Cerebellar cortex (tissue), 1 donor: Measurements from ENCODE around the gene CSPG4.
"Not testable (repeated sequence)": the region's sequence is repeated elsewhere in the genome, so short reads cannot be mapped to it uniquely, and the experiment has no call there.

Source experiments
- DNase-seq: peaks from one replicate; pipeline ENCODE4 v3.0.0-alpha.2; 2015; ENCODE audit warnings: low spot score

Gene CSPG4

DNA sequence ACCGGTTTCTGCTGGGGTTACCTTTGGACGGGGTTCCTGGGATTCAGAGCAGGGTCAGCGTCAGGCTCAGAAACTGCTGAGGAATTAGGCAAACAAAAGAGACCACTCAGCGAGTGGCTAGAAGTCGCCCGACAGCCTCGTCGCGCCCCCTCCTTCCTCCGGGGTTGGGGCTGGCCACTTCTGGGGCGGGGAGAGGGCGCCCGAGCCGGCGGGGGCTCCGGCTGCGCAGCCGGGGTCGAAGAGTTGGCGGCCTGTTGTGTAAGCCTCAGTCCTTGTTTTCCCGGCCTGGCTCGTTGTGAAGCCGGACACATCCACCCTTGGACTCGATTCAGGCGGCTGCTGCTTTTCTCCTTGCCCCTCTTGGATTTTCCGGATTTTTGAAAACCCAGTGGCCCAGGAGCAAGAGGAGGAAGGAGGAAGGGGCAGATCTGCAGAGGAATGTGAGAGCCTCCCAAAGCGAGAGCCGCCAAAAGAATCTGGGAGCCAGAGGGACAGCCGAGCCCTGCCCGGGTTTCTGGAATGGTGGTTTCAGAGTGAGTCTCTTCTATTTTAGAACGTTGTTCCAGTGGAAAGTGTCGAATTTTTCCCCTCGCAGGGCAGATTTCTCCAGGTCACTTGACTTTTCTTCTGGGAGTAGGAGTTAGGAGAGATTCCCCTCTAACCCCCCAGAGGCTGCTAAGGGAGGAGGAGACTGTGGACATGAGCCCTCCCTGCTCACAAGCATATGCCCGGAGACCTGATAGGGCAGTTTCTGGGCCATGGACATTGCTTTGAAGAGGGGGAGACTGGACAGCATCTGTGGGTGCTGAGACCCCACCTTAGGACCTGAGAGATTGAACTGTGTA, 64.3 kb downstream of the CSPG4 start:
- peak; percentile 44 for DNase-seq

DNA sequence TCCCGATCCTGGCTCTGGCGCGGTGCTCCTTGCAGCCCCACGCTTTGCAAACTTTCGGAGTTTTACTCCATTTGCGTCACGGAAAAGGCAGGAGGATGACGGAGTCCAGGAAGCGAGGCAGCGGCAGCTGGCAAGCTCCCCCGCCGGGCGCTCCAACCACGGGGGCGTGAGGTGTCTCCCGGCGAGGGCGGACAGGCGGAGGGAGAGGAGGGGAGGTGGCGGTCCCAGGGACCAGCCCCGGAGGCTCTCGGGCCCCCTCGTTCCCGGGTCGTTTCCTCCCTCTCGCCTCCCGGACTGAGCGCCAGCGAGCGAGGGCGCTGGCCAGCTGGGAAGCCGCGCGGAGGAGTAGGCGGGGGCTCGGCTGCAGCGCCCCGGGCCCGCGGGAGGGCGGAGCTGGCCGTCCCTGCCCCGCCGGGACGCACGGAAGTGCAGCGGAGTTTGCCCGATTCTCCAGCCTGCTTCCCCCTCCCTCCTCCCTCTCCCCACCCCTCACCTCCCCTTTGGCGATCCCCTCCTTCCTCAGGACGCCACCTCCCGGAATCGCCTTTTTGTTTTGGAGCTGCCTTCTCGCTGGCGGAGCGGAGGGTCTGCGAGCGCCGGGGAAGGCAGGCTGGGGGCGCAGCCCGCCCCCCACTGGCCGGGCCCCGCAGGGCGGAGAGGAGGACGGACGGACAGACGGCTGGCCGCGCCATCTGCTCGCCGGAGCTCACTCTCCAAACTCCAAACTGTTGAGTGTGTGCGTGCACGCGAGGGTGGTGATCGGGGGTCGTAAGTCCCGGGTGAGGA, 65.1 kb downstream of the CSPG4 start, which contains the start of gene SNX33:
SNX33 (plus strand) TSS at position 543 of the 786 bp plus-strand sequence. CDS start 1,191 bp downstream, outside the sequence.
- DNase-seq = peak; percentile 70

GRCh38 chr15:75646944-75647364, 65.7 kb downstream of the CSPG4 start:
- DNase-seq = no peak

DNA sequence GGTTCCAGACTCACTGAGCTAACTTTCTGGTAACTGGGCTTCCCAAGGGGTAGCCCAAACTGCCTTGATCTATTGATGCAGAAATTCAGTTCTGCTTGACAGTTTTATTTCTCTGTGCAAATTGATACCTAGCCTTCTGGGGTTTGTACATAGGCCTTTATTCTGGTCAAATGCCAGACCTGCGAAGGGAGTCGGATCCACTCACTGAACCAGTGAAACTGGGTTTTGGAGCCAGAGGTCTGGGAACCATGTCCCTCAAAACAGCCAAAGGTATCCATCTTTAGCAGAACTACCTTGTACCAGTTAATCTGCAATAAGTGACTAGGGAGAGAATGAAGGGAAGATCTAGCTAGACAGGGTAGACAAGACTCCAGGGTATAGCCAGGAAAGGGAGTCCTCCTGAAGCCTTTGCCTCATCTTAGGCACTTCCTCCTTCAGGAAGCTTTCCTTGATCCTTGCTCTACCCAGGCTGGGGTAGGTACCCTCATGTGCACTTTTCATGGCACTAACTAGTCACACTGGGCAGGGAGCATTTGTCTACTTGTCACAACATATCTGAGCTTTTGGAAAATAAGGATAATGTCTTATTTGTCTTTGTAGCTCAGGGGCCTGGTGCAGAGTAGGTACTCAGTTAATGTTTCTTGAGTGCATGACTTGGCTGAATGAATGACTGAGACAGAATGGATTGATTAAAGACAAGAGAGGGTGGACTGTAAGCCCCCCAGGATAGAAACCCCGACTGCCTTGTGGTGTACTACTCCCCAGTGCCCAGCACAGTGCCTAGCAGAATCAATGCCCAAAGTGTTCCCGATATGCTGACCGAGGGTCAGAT, 66.3 kb downstream of the CSPG4 start:
- no peak for DNase-seq

GRCh38 chr15:75644376-75644775, 68.3 kb downstream of the CSPG4 start:
- DNase-seq = no peak

DNA sequence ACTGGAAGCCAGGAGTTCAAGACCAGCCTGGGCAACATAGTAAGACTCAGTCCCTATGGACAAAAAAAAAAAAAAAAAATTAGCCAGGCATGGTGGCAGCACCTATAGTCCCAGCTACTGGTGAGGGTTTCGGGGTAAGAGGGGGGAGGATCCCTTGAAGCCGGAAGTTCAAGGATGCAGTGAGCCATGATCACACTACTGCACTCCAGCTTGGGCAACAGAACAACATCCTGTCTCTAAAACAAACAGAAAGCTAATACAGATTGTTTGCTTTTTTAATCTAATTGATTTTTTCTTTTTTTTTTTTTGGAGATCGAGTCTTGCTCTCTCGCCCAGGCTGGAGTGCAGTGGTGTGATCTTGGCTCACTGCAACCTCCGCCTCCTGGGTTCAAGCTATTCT, 71.0 kb downstream of the CSPG4 start:
- DNase-seq = no peak

DNA sequence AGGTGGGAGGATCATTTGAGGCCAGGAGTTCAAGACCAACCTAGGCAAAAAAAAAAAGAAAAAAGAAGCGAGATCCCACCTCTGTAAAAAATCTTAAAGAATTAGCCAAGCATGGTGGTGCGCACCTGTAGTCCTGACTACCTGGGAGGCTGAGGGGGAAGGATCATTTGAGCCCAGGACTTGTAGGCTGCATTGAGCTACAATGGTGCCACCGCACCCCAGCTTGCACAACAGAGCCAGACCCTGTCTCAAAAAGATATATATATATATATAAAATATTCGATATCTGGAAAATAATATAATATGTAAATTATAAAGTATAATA, 71.5 kb downstream of the CSPG4 start:
- DNase-seq = no peak

- DNase-seq = peak; percentile 54
These were observed 72.0 kb downstream of the CSPG4 start for GRCh38 chr15:75640483-75641178.

DNA sequence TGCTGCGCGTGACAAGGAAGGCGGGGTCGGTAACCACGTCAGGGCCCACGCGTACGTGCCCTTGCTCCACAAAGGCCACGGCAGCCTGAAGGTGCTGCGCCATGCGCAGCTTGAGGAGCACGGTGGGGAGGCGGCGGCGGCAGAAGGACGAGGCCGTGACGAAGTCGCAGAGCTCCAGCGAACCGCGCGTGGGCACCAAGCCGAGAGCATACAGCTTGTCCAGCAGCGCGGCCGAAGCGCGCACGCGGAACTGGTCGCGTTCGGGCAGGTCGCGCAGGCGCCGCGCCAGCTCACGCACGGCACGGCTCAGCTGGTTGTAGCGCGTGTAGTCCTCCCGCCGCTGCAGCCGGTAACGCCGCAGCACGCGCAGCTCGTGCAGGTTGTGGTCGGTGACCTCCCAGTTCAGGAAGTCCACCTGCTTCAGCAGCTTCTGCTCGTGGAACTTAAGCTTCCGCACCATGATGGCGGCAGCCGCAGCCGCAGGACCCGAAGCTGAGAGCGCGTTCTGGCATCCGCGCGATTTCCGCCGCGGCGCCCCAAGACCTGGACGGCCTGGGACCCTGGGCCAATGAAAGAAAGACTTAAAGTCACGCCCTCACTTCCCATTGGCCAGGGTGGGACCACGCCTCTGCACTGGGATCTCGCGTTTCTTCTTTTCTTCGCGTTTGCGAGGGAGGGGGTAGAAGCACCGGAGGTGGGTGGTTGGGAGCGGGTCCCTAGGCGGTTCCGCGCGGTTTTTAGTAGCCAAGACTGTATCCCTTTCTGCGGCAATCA, 72.8 kb downstream of the CSPG4 start, which contains the start of gene IMP3:
IMP3 (minus strand) TSS at position 516 of the 774 bp plus-strand sequence; CDS start at position 460, 56 bp downstream.
- DNase-seq = peak; percentile 99

DNA sequence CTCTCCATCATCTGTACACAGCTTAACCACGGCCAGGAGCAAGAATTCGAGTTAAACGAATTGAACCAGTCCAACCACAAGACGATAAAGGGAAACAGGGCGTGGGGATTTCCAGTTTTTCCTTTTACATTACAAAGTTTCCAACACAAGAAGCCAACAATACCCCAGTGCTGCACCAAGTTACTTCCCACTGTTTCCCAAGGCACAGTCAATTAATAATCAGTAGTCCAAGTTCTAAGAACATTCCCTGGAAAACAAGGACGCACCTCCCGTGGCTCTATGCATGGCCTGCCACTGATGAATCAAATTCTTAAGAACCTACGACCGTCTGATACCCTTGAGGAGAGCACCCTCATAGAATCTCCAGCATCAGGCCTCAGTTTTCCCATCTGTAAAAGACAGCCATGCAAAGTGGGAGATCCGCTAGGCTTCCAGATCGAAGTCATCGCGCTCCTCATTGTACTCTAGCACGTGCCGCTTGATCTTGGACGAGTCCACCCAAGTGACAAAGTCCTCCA, 73.4 kb downstream of the CSPG4 start:
- no peak for DNase-seq

DNA sequence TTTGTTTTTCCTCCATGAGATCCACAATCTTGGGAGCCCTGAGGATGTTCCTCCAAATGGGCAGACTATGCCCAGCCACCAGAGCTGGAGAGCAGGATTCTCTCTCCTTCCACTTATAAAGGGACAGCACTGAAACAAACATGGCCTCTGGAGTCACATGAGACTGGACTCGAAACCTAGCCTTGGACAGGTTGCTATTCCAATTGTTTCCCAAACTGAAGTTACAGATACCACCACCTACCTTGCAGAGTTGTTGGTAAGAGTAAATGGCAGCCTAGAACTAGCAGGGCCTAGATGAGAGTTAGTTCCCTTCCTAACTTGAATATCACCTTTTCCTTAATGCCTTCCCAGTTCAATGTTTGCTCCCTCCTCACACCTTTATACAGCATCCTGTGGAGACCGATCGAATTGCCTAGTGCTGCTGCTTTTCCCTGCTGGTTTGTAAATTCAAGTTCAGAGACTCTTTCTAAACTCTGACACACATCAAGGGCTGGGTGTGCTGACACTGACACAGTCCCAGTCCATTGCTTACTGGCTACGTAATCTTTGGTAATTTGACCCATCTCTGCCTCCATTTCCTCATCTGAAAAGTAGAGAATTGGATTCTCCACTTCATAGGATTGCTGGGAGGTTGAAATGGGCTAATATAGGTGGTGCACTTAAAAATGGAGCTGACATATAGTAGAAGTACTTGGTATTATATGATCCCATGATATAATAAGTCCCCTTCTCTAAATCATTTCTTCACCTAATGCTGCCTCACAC, 75.2 kb downstream of the CSPG4 start:
- no peak for DNase-seq

GRCh38 chr15:75636026-75636425, 76.6 kb downstream of the CSPG4 start:
- DNase-seq = no peak

- DNase-seq = not testable (repeated sequence)
These were observed 78.7 kb downstream of the CSPG4 start for GRCh38 chr15:75633922-75634321.

GRCh38 chr15:75631935-75632334, 80.7 kb downstream of the CSPG4 start:
- DNase-seq = no peak

DNA sequence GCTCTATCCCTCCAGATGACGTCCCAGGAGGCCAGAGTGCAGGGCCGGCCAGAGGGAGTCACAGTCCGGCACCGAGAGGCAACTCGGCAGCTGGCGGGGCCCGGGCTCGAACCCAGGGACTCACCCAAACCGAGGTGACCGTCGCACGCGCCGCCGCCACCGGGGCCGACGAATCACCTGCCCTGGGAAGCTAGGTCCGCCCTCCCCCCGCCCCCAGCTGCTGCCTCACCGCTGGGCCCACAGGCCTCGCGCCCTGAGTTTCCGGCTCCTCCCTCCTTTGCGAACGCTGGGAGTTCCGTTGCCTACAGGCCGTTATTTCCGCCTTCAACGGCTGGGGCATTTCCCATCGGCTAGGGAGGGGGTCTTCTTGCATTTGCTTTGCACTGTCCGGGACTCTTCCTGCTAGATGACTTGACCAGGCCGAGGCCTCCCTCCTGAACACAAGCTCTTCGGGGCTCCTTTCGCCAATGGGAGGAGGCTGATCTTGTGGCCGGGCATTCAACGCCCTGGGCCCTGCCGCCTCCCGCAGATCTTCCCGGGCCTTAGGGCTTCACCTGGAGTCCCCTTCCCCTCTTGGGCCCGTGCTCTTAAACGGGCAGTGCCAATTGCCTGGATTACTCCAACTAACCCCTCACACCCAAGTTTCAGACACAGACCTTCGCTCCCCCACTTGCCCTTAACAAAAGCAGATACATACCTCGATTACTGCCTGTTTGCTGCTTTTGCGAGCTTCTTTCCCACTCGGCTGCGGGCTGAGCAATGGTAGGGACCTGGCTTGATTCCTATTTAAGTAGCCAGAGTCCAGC, 86.9 kb downstream of the CSPG4 start, which contains the start of gene SNUPN:
SNUPN (minus strand) TSS at position 184 of the 806 bp plus-strand sequence. CDS start 4,674 bp downstream, outside the sequence.
- peak; percentile 95 for DNase-seq
